IMR-90 (cell line): Measurements from ENCODE around the gene UNC79. TPM values are rescaled to one million over a fixed set of nuclear protein-coding genes. Genes with fewer than 3 reads are reported as not detected.

ENCODE experiments used
- ATAC-seq: fragments of 200-7000 bp; cut with Tn5 transposase; 2 replicates; pipeline ENCODE4 v1.9.1; 2020; ENCODE audit warnings: low read depth, mild to moderate bottlenecking, moderate library complexity
- BruUV-seq: library from RNA; stranded (reverse); fragments of 400-500 nt; replicated peaks from 2 replicates; lab custom pipeline; 2021; lab: Mats Ljungman, UMichigan
- CTCF ChIA-PET: fragments of 300-600 bp; formaldehyde crosslinking; extraction: SDS; loops from one replicate; lab custom pipeline; 2021; ENCODE audit warnings: antibody characterized with exemption; lab: Yijun Ruan, JAX
- POLR2A ChIA-PET: fragments of 300-600 bp; sonication (Branson Sonifier 250); formaldehyde crosslinking; loops from one replicate; lab custom pipeline; 2022; ENCODE audit warnings: antibody characterized with exemption; ENCODE audit not compliant: unreplicated experiment; lab: Charles Lee
- DNase-seq: peaks from one replicate; pipeline ENCODE4 v3.0.0; 2013
- H2AFZ ChIP-seq: replicated peaks from 2 replicates; pipeline ENCODE3; 2013; ENCODE audit warnings: low read length, mild to moderate bottlenecking; ENCODE audit not compliant: poor library complexity
- H2AK5ac ChIP-seq: 2 replicates; pipeline ENCODE4 v1.6.1; 2013; ENCODE audit warnings: low read depth, low read length, inconsistent platforms
- H2AK9ac ChIP-seq: replicated peaks from 2 replicates; pipeline ENCODE3; 2013; ENCODE audit warnings: mild to moderate bottlenecking, low read depth, low read length, moderate library complexity; ENCODE audit not compliant: poor library complexity
- H2BK120ac ChIP-seq: 2 replicates; pipeline ENCODE4 v1.6.1; 2013; ENCODE audit warnings: low read depth, low read length, inconsistent platforms
- H2BK15ac ChIP-seq: 3 replicates; pipeline ENCODE4 v1.6.1; 2013; ENCODE audit warnings: low read depth, low read length, inconsistent platforms
- H2BK20ac ChIP-seq: 2 replicates; pipeline ENCODE4 v1.6.1; 2013; ENCODE audit warnings: low read depth, mild to moderate bottlenecking, inconsistent platforms, low read length, moderate library complexity
- H2BK5ac ChIP-seq: 2 replicates; pipeline ENCODE4 v1.6.1; 2013; ENCODE audit warnings: mild to moderate bottlenecking, low read depth, low read length, inconsistent platforms; ENCODE audit not compliant: poor library complexity, severe bottlenecking
- H3K14ac ChIP-seq: replicated peaks from 2 replicates; pipeline ENCODE4 v1.6.1; 2013; ENCODE audit warnings: low read depth, low read length, inconsistent platforms
- H3K18ac ChIP-seq: 2 replicates; pipeline ENCODE4 v1.6.1; 2013; ENCODE audit warnings: low read depth, low read length, control low read depth
- H3K23ac ChIP-seq: 2 replicates; pipeline ENCODE4 v1.6.1; 2013; ENCODE audit warnings: low read depth, low read length, inconsistent platforms
- H3K27ac ChIP-seq: 2 replicates; pipeline ENCODE4 v1.5.1; 2013; ENCODE audit warnings: mild to moderate bottlenecking, control low read depth, low read length; ENCODE audit not compliant: insufficient read depth
- H3K27me3 ChIP-seq: 2 replicates; pipeline ENCODE4 v1.6.1; 2013; ENCODE audit warnings: low read length; ENCODE audit not compliant: control insufficient read depth, insufficient read depth
- H3K36me3 ChIP-seq: 2 replicates; pipeline ENCODE4 v1.6.1; 2013; ENCODE audit warnings: low read length, mixed read lengths; ENCODE audit not compliant: control insufficient read depth, insufficient read depth
- H3K4ac ChIP-seq: 2 replicates; pipeline ENCODE4 v1.6.1; 2013; ENCODE audit warnings: low read depth, low read length, inconsistent platforms
- H3K4me1 ChIP-seq: 2 replicates; pipeline ENCODE4 v1.6.1; 2013; ENCODE audit warnings: low read length, mixed read lengths; ENCODE audit not compliant: control insufficient read depth, insufficient read depth
- H3K4me2 ChIP-seq: 2 replicates; pipeline ENCODE4 v1.6.1; 2013; ENCODE audit warnings: low read depth, mild to moderate bottlenecking, control low read depth, low read length, moderate library complexity
- H3K4me3 ChIP-seq: 2 replicates; pipeline ENCODE4 v1.5.1; 2013; ENCODE audit warnings: low read depth, mild to moderate bottlenecking, control low read depth, low read length, moderate library complexity; ENCODE audit not compliant: insufficient read depth
- H3K56ac ChIP-seq: 2 replicates; pipeline ENCODE4 v1.6.1; 2013; ENCODE audit warnings: low read length, inconsistent platforms; ENCODE audit not compliant: insufficient read depth; ENCODE audit errors: extremely low read depth
- H3K79me1 ChIP-seq, 2 experiments: 2 replicates each; pipeline ENCODE4 v1.6.1; 2013; ENCODE audit warnings: low read length in 2 of 2, inconsistent platforms in 1 of 2, low read depth in 1 of 2
- H3K9ac ChIP-seq: 2 replicates; pipeline ENCODE4 v1.6.1; 2013; ENCODE audit warnings: low read depth, low read length, control low read depth
- H3K9me1 ChIP-seq: 2 replicates; pipeline ENCODE4 v1.6.1; 2013; ENCODE audit warnings: low read length, inconsistent platforms; ENCODE audit not compliant: insufficient read depth
- H3K9me3 ChIP-seq: 2 replicates; pipeline ENCODE4 v1.6.1; 2013; ENCODE audit warnings: low read length; ENCODE audit not compliant: control insufficient read depth, insufficient read depth
- H4K20me1 ChIP-seq: 2 replicates; pipeline ENCODE4 v1.6.1; 2013; ENCODE audit warnings: low read length, inconsistent platforms; ENCODE audit not compliant: insufficient read depth
- H4K5ac ChIP-seq: 2 replicates; pipeline ENCODE4 v1.6.1; 2013; ENCODE audit warnings: mild to moderate bottlenecking, low read depth, low read length, control low read depth
- H4K8ac ChIP-seq, 2 experiments: 2 replicates each; pipeline ENCODE4 v1.6.1; 2013; ENCODE audit warnings: low read depth in 2 of 2, low read length in 2 of 2, control low read depth in 1 of 2, inconsistent platforms in 1 of 2
- H4K91ac ChIP-seq: 2 replicates; pipeline ENCODE4 v1.6.1; 2013; ENCODE audit warnings: low read depth, low read length, inconsistent platforms; ENCODE audit not compliant: insufficient read depth
- BHLHE40 ChIP-seq: fragments of 150-350 bp; IDR thresholded peaks from 2 replicates; pipeline ENCODE4 v1.6.1; 2016; ENCODE audit warnings: mild to moderate bottlenecking, low read depth, low read length
- CEBPB ChIP-seq: IDR thresholded peaks from 2 replicates; pipeline ENCODE4 v1.6.1; 2012; ENCODE audit warnings: low read depth, low read length, improper control_type of control experiment
- CHD1 ChIP-seq: IDR thresholded peaks from 2 replicates; pipeline ENCODE4 v1.6.1; 2012; ENCODE audit warnings: low read depth, low read length, improper control_type of control experiment
- FOS ChIP-seq: fragments of 150-350 bp; IDR thresholded peaks from 2 replicates; pipeline ENCODE4 v1.6.1; 2016; ENCODE audit warnings: low read depth, low read length
- MAFK ChIP-seq: IDR thresholded peaks from 2 replicates; pipeline ENCODE4 v1.6.1; 2012; ENCODE audit warnings: low read depth, low read length, improper control_type of control experiment
- MXI1 ChIP-seq: IDR thresholded peaks from 2 replicates; pipeline ENCODE4 v1.6.1; 2012; ENCODE audit warnings: low read depth, mild to moderate bottlenecking, low read length, moderate library complexity, borderline replicate concordance
- NFE2L2 ChIP-seq: fragments of 150-350 bp; IDR thresholded peaks from 2 replicates; pipeline ENCODE4 v1.6.1; 2016; ENCODE audit warnings: low read depth, mild to moderate bottlenecking, low read length
- POLR2A ChIP-seq: IDR thresholded peaks from 2 replicates; pipeline ENCODE4 v1.6.1; 2012; ENCODE audit warnings: mild to moderate bottlenecking, low read depth, low read length
- RAD21 ChIP-seq: IDR thresholded peaks from 2 replicates; pipeline ENCODE4 v1.6.1; 2012; ENCODE audit warnings: low read length, improper control_type of control experiment
- RCOR1 ChIP-seq: IDR thresholded peaks from 2 replicates; pipeline ENCODE4 v1.6.1; 2012; ENCODE audit warnings: mild to moderate bottlenecking, low read length, improper control_type of control experiment; ENCODE audit not compliant: insufficient replicate concordance
- RFX5 ChIP-seq: IDR thresholded peaks from 2 replicates; pipeline ENCODE4 v1.8.0; 2012; ENCODE audit warnings: low read depth, mild to moderate bottlenecking, low read length, moderate library complexity
- SMC3 ChIP-seq: fragments of 150-350 bp; IDR thresholded peaks from 2 replicates; pipeline ENCODE4 v1.6.1; 2016; ENCODE audit warnings: low read depth, mild to moderate bottlenecking, antibody characterized with exemption, low read length, moderate library complexity
- WGBS, 2 experiments: methylation state at CpG; one replicate each; pipeline versions ENCODE4 v1.1.5 to v1.1.7; 2013; ENCODE audit warnings: missing lambda C conversion rate in 2 of 2; ENCODE audit not compliant: insufficient read length in 1 of 2; ENCODE audit errors: extremely low coverage in 2 of 2; 5-methylcytosine and 5-hydroxymethylcytosine counted together
- dilution Hi-C: fragments of 300-500 bp; cut with HindIII; formaldehyde crosslinking; loops from one replicate; pipeline ENCODE4 v1.14.3; 2018; ENCODE audit warnings: low sequenced_read_pairs; ENCODE audit not compliant: unreplicated experiment
- in situ Hi-C: fragments of 300-500 bp; cut with MboI; formaldehyde crosslinking; loops from 3 replicates; pipeline ENCODE4 v1.14.3; 2019; ENCODE audit warnings: low sequenced_read_pairs, inconsistent platforms, mixed read lengths
- intact Hi-C: fragments of 100-400 bp; cut with micrococcal nuclease; formaldehyde crosslinking; loops from 2 replicates; pipeline ENCODE4 v1.10.0; 2022
- polyA plus RNA-seq, 3 experiments: library from polyadenylated mRNA; depleted of rRNA; stranded (reverse); fragments of >200 nt; gene quantifications; 2 replicates each; pipeline ENCODE4 v1.2.3, GENCODE V29; 2012; ENCODE audit warnings: low replicate concordance in 1 of 3
- total RNA-seq: library from RNA; depleted of rRNA; stranded (reverse); fragments of >200 nt; gene quantifications from 2 replicates; pipeline ENCODE4 v1.2.3, GENCODE V29; 2012
- TF ChIP-seq, protein P1 (sequence below): conservative IDR thresholded peaks from 2 replicates; pipeline ENCODE4 v1.5.1; 2012; ENCODE audit warnings: mild to moderate bottlenecking, low read depth, low read length, improper control_type of control experiment
- TF ChIP-seq, protein P2 (sequence below): fragments of 150-350 bp; IDR thresholded peaks from 2 replicates; pipeline ENCODE4 v1.6.1; 2017; ENCODE audit warnings: mild to moderate bottlenecking, antibody characterized with exemption, low read length, low read depth
- TF ChIP-seq, protein P3 (sequence below): fragments of 150-350 bp; IDR thresholded peaks from 2 replicates; pipeline ENCODE4 v1.6.1; 2016; ENCODE audit warnings: low read depth, mild to moderate bottlenecking, low read length, moderate library complexity, borderline replicate concordance

Gene UNC79
- total and polyA plus RNA-seq, 2 of the 4 experiments (the other 2 are of a cell fraction): under 0.01 TPM

DNA sequence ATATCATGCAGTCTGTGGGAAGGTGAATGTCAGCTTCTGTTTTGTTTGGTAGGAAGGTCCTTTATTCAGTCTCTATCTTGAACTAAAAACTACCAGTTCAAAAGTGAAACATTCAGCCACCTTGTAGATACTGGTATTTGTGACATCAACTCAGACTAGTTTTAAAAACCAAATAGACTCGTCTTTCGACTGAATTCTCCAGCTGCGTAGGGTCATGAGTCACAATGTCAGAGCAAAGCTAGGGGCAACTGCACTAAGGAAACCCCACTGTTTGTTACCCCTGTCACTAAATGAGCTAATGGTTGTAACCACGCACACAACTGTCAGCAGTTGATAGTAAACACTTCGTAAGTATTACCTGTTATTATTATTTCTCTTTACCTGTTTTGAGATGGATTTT is 212.9 kb downstream of the UNC79 start:
- Histone ChIP-seq H2AK5ac (no peak overlapping the region), H2BK5ac (no peak overlapping the region), H3K23ac (no peak overlapping the region), H3K79me1 (no peaks in the 10 kb centered on the region), H3K4me2 (no peak overlapping the region), H3K18ac (no peak overlapping the region), H3K36me3 (no peaks in the 10 kb centered on the region), H3K56ac (no peak overlapping the region), H3K27ac (no peak overlapping the region), H2BK20ac (no peak overlapping the region), H3K14ac (no peak overlapping the region), H2BK120ac (no peak overlapping the region), H3K9me3 (no peaks in the 10 kb centered on the region), H4K8ac (no peak overlapping the region), H3K4me3 (no peak overlapping the region), H4K20me1 (no peaks in the 10 kb centered on the region), H3K4ac (no peak overlapping the region), H3K4me1 (no peaks in the 10 kb centered on the region), H3K9ac (no peak overlapping the region), H2AK9ac (no peak overlapping the region), H4K5ac (no peak overlapping the region), H2BK15ac (no peak overlapping the region), H3K27me3 (no peaks in the 10 kb centered on the region), H3K9me1 (no peaks in the 10 kb centered on the region), H2AFZ (no peak overlapping the region), H4K91ac (no peak overlapping the region)
- no CpG with 5 or more reads among the region's 5 CpGs for WGBS, 2 experiments
- ATAC-seq (no peak), DNase-seq (no peak)
- ChIA-PET CTCF (no interaction called here), POLR2A (no interaction called here)
- intact Hi-C loops (no loop called here), dilution Hi-C loops (no loop called here), in situ Hi-C loops (no loop called here)
- BruUV-seq: no TSS peak
- TF ChIP-seq CEBPB (no peak), RFX5 (no peak), MXI1 (no peak), RCOR1 (no peak), MAFK (no peak), BHLHE40 (no peak), CHD1 (no peak), FOS (no peak), POLR2A (no peak), SMC3 (no peak), RAD21 (no peak), NFE2L2 (no peak)
- TF ChIP-seq, protein P1, sequence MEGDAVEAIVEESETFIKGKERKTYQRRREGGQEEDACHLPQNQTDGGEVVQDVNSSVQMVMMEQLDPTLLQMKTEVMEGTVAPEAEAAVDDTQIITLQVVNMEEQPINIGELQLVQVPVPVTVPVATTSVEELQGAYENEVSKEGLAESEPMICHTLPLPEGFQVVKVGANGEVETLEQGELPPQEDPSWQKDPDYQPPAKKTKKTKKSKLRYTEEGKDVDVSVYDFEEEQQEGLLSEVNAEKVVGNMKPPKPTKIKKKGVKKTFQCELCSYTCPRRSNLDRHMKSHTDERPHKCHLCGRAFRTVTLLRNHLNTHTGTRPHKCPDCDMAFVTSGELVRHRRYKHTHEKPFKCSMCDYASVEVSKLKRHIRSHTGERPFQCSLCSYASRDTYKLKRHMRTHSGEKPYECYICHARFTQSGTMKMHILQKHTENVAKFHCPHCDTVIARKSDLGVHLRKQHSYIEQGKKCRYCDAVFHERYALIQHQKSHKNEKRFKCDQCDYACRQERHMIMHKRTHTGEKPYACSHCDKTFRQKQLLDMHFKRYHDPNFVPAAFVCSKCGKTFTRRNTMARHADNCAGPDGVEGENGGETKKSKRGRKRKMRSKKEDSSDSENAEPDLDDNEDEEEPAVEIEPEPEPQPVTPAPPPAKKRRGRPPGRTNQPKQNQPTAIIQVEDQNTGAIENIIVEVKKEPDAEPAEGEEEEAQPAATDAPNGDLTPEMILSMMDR: no peak
- TF ChIP-seq, protein P2, sequence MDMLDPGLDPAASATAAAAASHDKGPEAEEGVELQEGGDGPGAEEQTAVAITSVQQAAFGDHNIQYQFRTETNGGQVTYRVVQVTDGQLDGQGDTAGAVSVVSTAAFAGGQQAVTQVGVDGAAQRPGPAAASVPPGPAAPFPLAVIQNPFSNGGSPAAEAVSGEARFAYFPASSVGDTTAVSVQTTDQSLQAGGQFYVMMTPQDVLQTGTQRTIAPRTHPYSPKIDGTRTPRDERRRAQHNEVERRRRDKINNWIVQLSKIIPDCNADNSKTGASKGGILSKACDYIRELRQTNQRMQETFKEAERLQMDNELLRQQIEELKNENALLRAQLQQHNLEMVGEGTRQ: no peak
- TF ChIP-seq, protein P3, sequence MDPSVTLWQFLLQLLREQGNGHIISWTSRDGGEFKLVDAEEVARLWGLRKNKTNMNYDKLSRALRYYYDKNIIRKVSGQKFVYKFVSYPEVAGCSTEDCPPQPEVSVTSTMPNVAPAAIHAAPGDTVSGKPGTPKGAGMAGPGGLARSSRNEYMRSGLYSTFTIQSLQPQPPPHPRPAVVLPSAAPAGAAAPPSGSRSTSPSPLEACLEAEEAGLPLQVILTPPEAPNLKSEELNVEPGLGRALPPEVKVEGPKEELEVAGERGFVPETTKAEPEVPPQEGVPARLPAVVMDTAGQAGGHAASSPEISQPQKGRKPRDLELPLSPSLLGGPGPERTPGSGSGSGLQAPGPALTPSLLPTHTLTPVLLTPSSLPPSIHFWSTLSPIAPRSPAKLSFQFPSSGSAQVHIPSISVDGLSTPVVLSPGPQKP: no peak
